Loucy (cell line): ENCODE measurements around the gene PDXP.

Source experiments
- CTCF ChIP-seq: fragments of 200-600 bp; sonication (generic); conservative IDR thresholded peaks from 2 replicates; pipeline ENCODE4 v1.5.1; 2014; ENCODE audit warnings: mild to moderate bottlenecking, antibody characterized with exemption, low read length
- EZH2phosphoT487 ChIP-seq: fragments of 200-600 bp; IDR thresholded peaks from 2 replicates; pipeline ENCODE4 v1.6.1; 2018; ENCODE audit warnings: antibody characterized with exemption, mild to moderate bottlenecking, moderate library complexity, borderline replicate concordance

- TF ChIP-seq CTCF (no peak), EZH2phosphoT487 (no peak)
These were observed 32.8 kb upstream of the PDXP start for GRCh38 chr22:37625737-37626136.
